Measurements from ENCODE around the gene GRHL1.

- TF ChIP-seq, protein P1, sequence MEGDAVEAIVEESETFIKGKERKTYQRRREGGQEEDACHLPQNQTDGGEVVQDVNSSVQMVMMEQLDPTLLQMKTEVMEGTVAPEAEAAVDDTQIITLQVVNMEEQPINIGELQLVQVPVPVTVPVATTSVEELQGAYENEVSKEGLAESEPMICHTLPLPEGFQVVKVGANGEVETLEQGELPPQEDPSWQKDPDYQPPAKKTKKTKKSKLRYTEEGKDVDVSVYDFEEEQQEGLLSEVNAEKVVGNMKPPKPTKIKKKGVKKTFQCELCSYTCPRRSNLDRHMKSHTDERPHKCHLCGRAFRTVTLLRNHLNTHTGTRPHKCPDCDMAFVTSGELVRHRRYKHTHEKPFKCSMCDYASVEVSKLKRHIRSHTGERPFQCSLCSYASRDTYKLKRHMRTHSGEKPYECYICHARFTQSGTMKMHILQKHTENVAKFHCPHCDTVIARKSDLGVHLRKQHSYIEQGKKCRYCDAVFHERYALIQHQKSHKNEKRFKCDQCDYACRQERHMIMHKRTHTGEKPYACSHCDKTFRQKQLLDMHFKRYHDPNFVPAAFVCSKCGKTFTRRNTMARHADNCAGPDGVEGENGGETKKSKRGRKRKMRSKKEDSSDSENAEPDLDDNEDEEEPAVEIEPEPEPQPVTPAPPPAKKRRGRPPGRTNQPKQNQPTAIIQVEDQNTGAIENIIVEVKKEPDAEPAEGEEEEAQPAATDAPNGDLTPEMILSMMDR (conservative IDR thresholded peaks at IDR 0.05; ENCODE audit: low read depth in 2 of 2): no peak
- TF ChIP-seq ZNF114 (CRISPR knock-in tag; IDR thresholded peaks at IDR 0.05): no peak
- no peak for TF ChIP-seq REST (IDR thresholded peaks at IDR 0.05; ENCODE audit: unreplicated experiment)
- TF ChIP-seq JUNB (IDR thresholded peaks at IDR 0.05; ENCODE audit: unreplicated experiment): no peak
- no peak for TF ChIP-seq CREB1 (CRISPR knock-in tag; IDR thresholded peaks at IDR 0.05; ENCODE audit: low read depth)
- TF ChIP-seq STAT1 (IDR thresholded peaks at IDR 0.05; ENCODE audit: unreplicated experiment): no peak
- TF ChIP-seq EZH2phosphoT487 (IDR thresholded peaks at IDR 0.05; ENCODE audit: unreplicated experiment): no peak
- no peak for TF ChIP-seq POLR2AphosphoS5 (IDR thresholded peaks at IDR 0.05; ENCODE audit: low read depth)
- TF ChIP-seq ZNF462 (CRISPR knock-in tag; IDR thresholded peaks at IDR 0.05): no peak
- TF ChIP-seq EZH2 (IDR thresholded peaks at IDR 0.05; ENCODE audit: low read depth, unreplicated experiment): no peak
- no peak for TF ChIP-seq ZNF331 (CRISPR knock-in tag; IDR thresholded peaks at IDR 0.05; ENCODE audit: low read depth)
- no peak for TF ChIP-seq NANOG (IDR thresholded peaks at IDR 0.05; ENCODE audit: borderline replicate concordance)
- TF ChIP-seq, protein P2, sequence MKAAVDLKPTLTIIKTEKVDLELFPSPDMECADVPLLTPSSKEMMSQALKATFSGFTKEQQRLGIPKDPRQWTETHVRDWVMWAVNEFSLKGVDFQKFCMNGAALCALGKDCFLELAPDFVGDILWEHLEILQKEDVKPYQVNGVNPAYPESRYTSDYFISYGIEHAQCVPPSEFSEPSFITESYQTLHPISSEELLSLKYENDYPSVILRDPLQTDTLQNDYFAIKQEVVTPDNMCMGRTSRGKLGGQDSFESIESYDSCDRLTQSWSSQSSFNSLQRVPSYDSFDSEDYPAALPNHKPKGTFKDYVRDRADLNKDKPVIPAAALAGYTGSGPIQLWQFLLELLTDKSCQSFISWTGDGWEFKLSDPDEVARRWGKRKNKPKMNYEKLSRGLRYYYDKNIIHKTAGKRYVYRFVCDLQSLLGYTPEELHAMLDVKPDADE (IDR thresholded peaks at IDR 0.05): no peak
Observed at GRCh38 chr2:9988320-9988719, 36.8 kb downstream of the GRHL1 start.
